Natural killer cell (primary cell): Measurements from ENCODE around the gene TACC2. TPM values are rescaled to one million over a fixed set of nuclear protein-coding genes. Genes with fewer than 3 reads are reported as not detected.

ENCODE experiments used
- ATAC-seq, 3 donors: fragments of 150-1000 bp in 2 of 3; fragments of 200-7000 bp in 1 of 3; cut with Tn5 transposase; 1 replicate in 1 of 3; 2 replicates in 2 of 3; pipeline ENCODE4 v1.10.0; 2021; ENCODE audit warnings: mild to moderate bottlenecking in 2 of 3, moderate library complexity in 2 of 3
- DNase-seq, 2 donors: peaks; one replicate each; pipeline versions ENCODE4 v3.0.0 to v3.0.0-alpha.2; 2013 to 2021; ENCODE audit warnings: mixed read lengths in 1 of 2
- H3K27ac ChIP-seq: one replicate; pipeline ENCODE4 v1.5.1; 2013; ENCODE audit warnings: mild to moderate bottlenecking, low read length
- H3K27me3 ChIP-seq: one replicate; pipeline ENCODE4 v1.6.1; 2013; ENCODE audit warnings: low read length; ENCODE audit not compliant: control insufficient read depth, insufficient read depth
- H3K36me3 ChIP-seq: one replicate; pipeline ENCODE4 v1.6.1; 2013; ENCODE audit warnings: low read length; ENCODE audit not compliant: control insufficient read depth, insufficient read depth
- H3K4me1 ChIP-seq: one replicate; pipeline ENCODE4 v1.6.1; 2013; ENCODE audit warnings: low read length; ENCODE audit not compliant: control insufficient read depth, insufficient read depth
- H3K4me3 ChIP-seq: one replicate; pipeline ENCODE4 v1.5.1; 2013; ENCODE audit warnings: low read length
- H3K9me3 ChIP-seq: one replicate; pipeline ENCODE4 v1.6.1; 2013; ENCODE audit warnings: low read length; ENCODE audit not compliant: control insufficient read depth, insufficient read depth
- H3K27ac Mint-ChIP-seq, 2 donors: one replicate each; pipeline ENCODE4 v1.8.0; 2022; ENCODE audit warnings: mild to moderate bottlenecking in 2 of 2, mixed read lengths in 2 of 2, moderate library complexity in 1 of 2
- H3K27me3 Mint-ChIP-seq, 2 donors: one replicate each; pipeline ENCODE4 v1.8.0; 2022; ENCODE audit warnings: low read depth in 2 of 2, mixed read lengths in 2 of 2
- H3K36me3 Mint-ChIP-seq: one replicate; pipeline ENCODE4 v1.8.0; 2022; ENCODE audit warnings: mixed read lengths
- H3K4me1 Mint-ChIP-seq, 2 donors: one replicate each; pipeline ENCODE4 v1.8.0; 2022; ENCODE audit warnings: mixed read lengths in 2 of 2
- H3K4me3 Mint-ChIP-seq: one replicate; pipeline ENCODE4 v1.8.0; 2022; ENCODE audit warnings: mild to moderate bottlenecking, moderate library complexity, mixed read lengths
- H3K9me3 Mint-ChIP-seq, 2 donors: one replicate each; pipeline ENCODE4 v1.8.0; 2022; ENCODE audit warnings: mixed read lengths in 2 of 2
- CTCF ChIP-seq: fragments of 200-600 bp; IDR thresholded peaks from one replicate; pipeline ENCODE4 v1.8.0; 2022; ENCODE audit warnings: antibody characterized with exemption
- WGBS: methylation state at CpG from one replicate; pipeline ENCODE4 v1.1.7; 2013; ENCODE audit warnings: missing lambda C conversion rate; ENCODE audit not compliant: insufficient coverage; 5-methylcytosine and 5-hydroxymethylcytosine counted together
- intact Hi-C: fragments of 100-400 bp; cut with micrococcal nuclease; formaldehyde crosslinking; loops from one replicate; pipeline ENCODE4 v1.14.2; 2022
- total RNA-seq, 4 donors: library from RNA; stranded (reverse); fragments of 120-200 nt in 1 of 4; gene quantifications; one replicate each; pipeline versions ENCODE4 v1.2.3 to v1.2.4, GENCODE V29; 2013 to 2022

Gene TACC2
- total RNA-seq, 3 donors from 2014 or later (not counting 1 experiment from before 2014, with no cell fraction given), result not detected

- Histone ChIP-seq H3K27ac (no peak overlapping the region), H3K36me3 (no peaks in the 10 kb centered on the region), H3K9me3 (no peaks in the 10 kb centered on the region), H3K4me3 (no peak overlapping the region), H3K27me3 (peaks cover 9% of the 10 kb centered on the region), H3K4me1 (no peaks in the 10 kb centered on the region)
- Mint-ChIP-seq H3K27ac (no peak overlapping the region), H3K4me3 (no peak overlapping the region), H3K9me3 (no peaks in the 10 kb centered on the region), H3K36me3 (no peaks in the 10 kb centered on the region), H3K27me3 (peaks cover 33 to 37% of the 10 kb centered on the region in 2 donors), H3K4me1 (peaks cover 0 to 5% of the 10 kb centered on the region in 2 donors)
- ATAC-seq, result no peak
- TF ChIP-seq CTCF, result no peak
- WGBS, result 63% methylated on average over 3 of the region's 3 CpGs
- intact Hi-C loops, result no loop called here
- DNase-seq, result no peak
Measured at GRCh38 chr10:122168598-122169394, 179.8 kb downstream of the TACC2 start.

GRCh38 chr10:122170802-122171201, 181.8 kb downstream of the TACC2 start:
- H3K4me3 Mint-ChIP-seq, result no peak overlapping the region
- H3K27ac Mint-ChIP-seq, result no peak overlapping the region
- TF ChIP-seq CTCF, result no peak
- Histone ChIP-seq H3K9me3 (no peaks in the 10 kb centered on the region), H3K4me1 (no peaks in the 10 kb centered on the region), H3K27ac (no peak overlapping the region), H3K36me3 (no peaks in the 10 kb centered on the region), H3K4me3 (no peak overlapping the region), H3K27me3 (no peaks in the 10 kb centered on the region)
- no peaks in the 10 kb centered on the region for H3K9me3 Mint-ChIP-seq
- H3K4me1 Mint-ChIP-seq, result no peaks in the 10 kb centered on the region
- peaks cover 13 to 24% of the 10 kb centered on the region in 2 donors for H3K27me3 Mint-ChIP-seq
- intact Hi-C loops, result no loop called here
- 68% methylated on average over 7 of the region's 7 CpGs for WGBS
- no peaks in the 10 kb centered on the region for H3K36me3 Mint-ChIP-seq
- no peak for DNase-seq
- ATAC-seq, result no peak

GRCh38 chr10:122171302-122172075, 182.5 kb downstream of the TACC2 start:
- Histone ChIP-seq H3K27me3 (no peaks in the 10 kb centered on the region), H3K36me3 (no peaks in the 10 kb centered on the region), H3K4me1 (no peaks in the 10 kb centered on the region), H3K4me3 (no peak overlapping the region), H3K27ac (no peak overlapping the region), H3K9me3 (no peaks in the 10 kb centered on the region)
- ATAC-seq (no peak), DNase-seq (no peak)
- H3K9me3 Mint-ChIP-seq, result no peaks in the 10 kb centered on the region
- 68% methylated on average over 6 of the region's 7 CpGs for WGBS
- H3K4me3 Mint-ChIP-seq, result no peak overlapping the region
- H3K36me3 Mint-ChIP-seq, result no peaks in the 10 kb centered on the region
- H3K27me3 Mint-ChIP-seq, result peaks cover 9 to 21% of the 10 kb centered on the region in 2 donors
- H3K27ac Mint-ChIP-seq, result no peak overlapping the region
- no peaks in the 10 kb centered on the region for H3K4me1 Mint-ChIP-seq
- intact Hi-C loops, result no loop called here
- TF ChIP-seq CTCF, result no peak
